ENCODE data around the gene NEURL3.

- TF ChIP-seq CTCF (IDR thresholded peaks at IDR 0.05) (no peak), POLR2A (IDR thresholded peaks at IDR 0.05) (no peak)
Observed at GRCh38 chr2:96498021-96498431, 7.1 kb downstream of the NEURL3 start.

All from testis (tissue), 2 donors.